HCT116 (cell line): ENCODE results near the gene TBC1D22B. TPM values are rescaled to one million over a fixed set of nuclear protein-coding genes. Genes with fewer than 3 reads are reported as not detected.

ENCODE experiments used
- ATAC-seq: fragments of 200-7000 bp; cut with Tn5 transposase; 2 replicates; pipeline ENCODE4 v1.9.1; 2020; ENCODE audit warnings: mild to moderate bottlenecking, moderate library complexity
- BruUV-seq: library from RNA; stranded (reverse); fragments of 400-500 nt; replicated peaks from 2 replicates; lab custom pipeline; 2021; lab: Mats Ljungman, UMichigan
- CTCF ChIA-PET: fragments of 300-600 bp; sonication (Branson Sonifier 250); formaldehyde crosslinking; loops from one replicate; lab custom pipeline; 2021; ENCODE audit warnings: antibody characterized with exemption; lab: Charles Lee
- POLR2A ChIA-PET: fragments of 300-600, 350-600 bp; sonication (Branson Sonifier 250); formaldehyde crosslinking; loops from one replicate; lab custom pipeline; 2021; ENCODE audit warnings: antibody characterized with exemption; lab: Charles Lee
- RAD21 ChIA-PET, 2 experiments: fragments of 300-600 bp; sonication (Branson Sonifier 250); formaldehyde crosslinking; loops; one replicate each; lab custom pipeline; 2023; ENCODE audit warnings: low total read pairs in 2 of 2; ENCODE audit not compliant: uncharacterized antibody in 2 of 2, unreplicated experiment in 2 of 2, low non-redundant PET in 1 of 2; lab: Charles Lee
- DNase-seq: peaks from one replicate; pipeline ENCODE4 v3.0.0-alpha.2; 2010; ENCODE audit warnings: low read depth, low spot score
- H2AFZ ChIP-seq: fragments of 200-600 bp; shearing (Covaris generic), sonication (generic); 2 replicates; pipeline ENCODE4 v1.6.1; 2017; ENCODE audit warnings: low read depth, mixed run types, mixed read lengths, antibody characterized with exemption, low read length; ENCODE audit not compliant: poor library complexity, severe bottlenecking
- H3K27ac ChIP-seq: 2 replicates; pipeline ENCODE4 v1.5.1; 2012; ENCODE audit warnings: low read depth, low read length
- H3K27me3 ChIP-seq: fragments of 200-600 bp; sonication (generic); 2 replicates; pipeline ENCODE4 v1.6.1; 2016; ENCODE audit warnings: mixed run types, low read length, mixed read lengths; ENCODE audit not compliant: insufficient read depth
- H3K36me3 ChIP-seq, 2 experiments: fragments of 200-500 bp in 1 of 2; fragments of 200-600 bp in 1 of 2; sonication (Bioruptor generic) in 1 of 2; sonication (generic) in 1 of 2; 2 replicates each; pipeline versions ENCODE4 v1.5.1 to v1.6.1; 2014 to 2016; ENCODE audit warnings: low read length in 2 of 2, inconsistent platforms in 1 of 2, mixed read lengths in 1 of 2, mixed run types in 1 of 2; ENCODE audit not compliant: insufficient read depth in 2 of 2, control insufficient read depth in 1 of 2
- H3K4me1 ChIP-seq, 2 experiments: fragments of 200-600 bp in 1 of 2; sonication (generic) in 1 of 2; 2 replicates each; pipeline versions ENCODE4 v1.5.1 to v1.6.1; 2012 to 2017; ENCODE audit warnings: low read length in 2 of 2, inconsistent platforms in 1 of 2, mild to moderate bottlenecking in 1 of 2, mixed read lengths in 1 of 2, mixed run types in 1 of 2, moderate library complexity in 1 of 2; ENCODE audit not compliant: insufficient read depth in 2 of 2, control insufficient read depth in 1 of 2
- H3K4me2 ChIP-seq: fragments of 200-600 bp; sonication (generic); 2 replicates; pipeline ENCODE4 v1.6.1; 2017; ENCODE audit warnings: mixed run types, low read length, mixed read lengths
- H3K4me3 ChIP-seq, 2 experiments: fragments of 200-600 bp in 1 of 2; sonication (generic) in 1 of 2; replicated peaks in 1 of 2; 2 replicates each; pipeline ENCODE4 v1.5.1; 2011 to 2016; ENCODE audit warnings: low read length in 2 of 2, control low read depth in 1 of 2, low read depth in 1 of 2, mild to moderate bottlenecking in 1 of 2, mixed read lengths in 1 of 2, mixed run types in 1 of 2
- H3K79me2 ChIP-seq: fragments of 200-600 bp; sonication (generic); 2 replicates; pipeline ENCODE4 v1.6.1; 2017; ENCODE audit warnings: mild to moderate bottlenecking, mixed run types, low read length, moderate library complexity, mixed read lengths; ENCODE audit not compliant: insufficient read depth
- H3K9ac ChIP-seq: fragments of 200-600 bp; sonication (generic); 2 replicates; pipeline ENCODE4 v1.6.1; 2016; ENCODE audit warnings: low read length, mixed read lengths
- H3K9me2 ChIP-seq: fragments of 200-600 bp; sonication (generic), shearing (Covaris generic); 2 replicates; pipeline ENCODE4 v1.6.1; 2017; ENCODE audit warnings: mixed run types, mild to moderate bottlenecking, moderate library complexity; ENCODE audit not compliant: insufficient read depth
- H3K9me3 ChIP-seq, 2 experiments: fragments of 200-500 bp in 1 of 2; fragments of 200-600 bp in 1 of 2; sonication (Bioruptor generic) in 1 of 2; sonication (generic) in 1 of 2; 2 replicates each; pipeline ENCODE4 v1.6.1; 2014 to 2017; ENCODE audit warnings: low read length in 2 of 2, mixed read lengths in 2 of 2, inconsistent platforms in 1 of 2, low read depth in 1 of 2, mild to moderate bottlenecking in 1 of 2, mixed run types in 1 of 2, moderate library complexity in 1 of 2; ENCODE audit not compliant: control insufficient read depth in 1 of 2, insufficient read depth in 1 of 2
- H4K20me1 ChIP-seq: fragments of 200-600 bp; sonication (generic), shearing (Covaris generic); 2 replicates; pipeline ENCODE4 v1.6.1; 2017; ENCODE audit warnings: mixed run types, mild to moderate bottlenecking, moderate library complexity; ENCODE audit not compliant: insufficient read depth
- JUND ChIP-seq: IDR thresholded peaks from 2 replicates; pipeline ENCODE4 v1.6.1; 2012
- POLR2AphosphoS5 ChIP-seq: IDR thresholded peaks from 2 replicates; pipeline ENCODE4 v1.6.1; 2011; ENCODE audit warnings: mild to moderate bottlenecking, low read depth, low read length, moderate library complexity
- RAD21 ChIP-seq: IDR thresholded peaks from 2 replicates; pipeline ENCODE4 v1.6.1; 2012; ENCODE audit warnings: low read depth, mild to moderate bottlenecking
- SP1 ChIP-seq: IDR thresholded peaks from 2 replicates; pipeline ENCODE4 v1.6.1; 2012; ENCODE audit warnings: low read depth
- ZFX ChIP-seq: fragments of 450-650 bp; IDR thresholded peaks from 2 replicates; pipeline ENCODE4 v1.6.1; 2017
- ZNF274 ChIP-seq: fragments of 200-500 bp; sonication (Bioruptor generic); IDR thresholded peaks from 2 replicates; pipeline ENCODE4 v1.6.1; 2014; ENCODE audit warnings: mild to moderate bottlenecking, low read depth, low read length, inconsistent platforms
- intact Hi-C: fragments of 100-400 bp; cut with micrococcal nuclease; formaldehyde crosslinking; loops from 2 replicates; pipeline ENCODE4 v1.10.0; 2022
- total RNA-seq: library from RNA; stranded (reverse); gene quantifications from one replicate; pipeline ENCODE4 v1.2.1, GENCODE V29; 2021; ENCODE audit not compliant: unreplicated experiment
- TF ChIP-seq, protein P1 (sequence below), 3 experiments: fragments of 200-600 bp in 1 of 3; sonication (generic) in 1 of 3; IDR thresholded peaks in 2 of 3; conservative IDR thresholded peaks in 1 of 3; 2 replicates each; pipeline ENCODE4 v1.5.1; 2012 to 2017; ENCODE audit warnings: low read depth in 2 of 3, low read length in 2 of 3, antibody characterized with exemption in 1 of 3, borderline replicate concordance in 1 of 3, control low read depth in 1 of 3, mild to moderate bottlenecking in 1 of 3, mixed read lengths in 1 of 3, mixed run types in 1 of 3, moderate library complexity in 1 of 3; ENCODE audit not compliant: insufficient read depth in 1 of 3
- TF ChIP-seq, protein P2 (sequence below): IDR thresholded peaks from 2 replicates; pipeline ENCODE4 v1.6.1; 2012; ENCODE audit warnings: low read depth

Gene TBC1D22B
- total RNA-seq, 1 experiment from 2014 or later, result 9.1 TPM

DNA sequence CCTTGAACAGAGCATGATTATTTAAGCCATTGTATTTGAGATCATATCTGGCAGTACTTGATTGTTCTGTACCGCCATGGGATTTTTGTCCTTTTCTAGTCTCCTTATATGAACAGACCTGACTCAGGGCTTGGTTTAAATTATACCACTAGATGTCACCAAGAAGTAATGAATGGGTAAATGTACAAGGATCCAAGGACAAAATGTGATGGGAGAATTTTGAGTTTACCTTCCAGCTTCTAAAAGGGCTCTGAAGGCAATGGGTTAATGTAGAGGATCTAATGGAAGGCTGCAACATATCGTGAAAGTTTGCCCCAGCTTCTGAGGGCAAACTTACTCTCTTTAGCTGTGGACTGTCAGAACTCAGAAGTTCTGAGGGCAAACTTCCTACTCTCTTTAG lies 108.2 kb downstream of the TBC1D22B start:
- no peak overlapping the region for H2AFZ ChIP-seq
- no peaks in the 10 kb centered on the region for H3K9me2 ChIP-seq
- H3K36me3 ChIP-seq, result peaks cover 12 to 38% of the 10 kb centered on the region in 2 experiments; a peak in 3 of 4 replicates
- TF ChIP-seq, protein P1, sequence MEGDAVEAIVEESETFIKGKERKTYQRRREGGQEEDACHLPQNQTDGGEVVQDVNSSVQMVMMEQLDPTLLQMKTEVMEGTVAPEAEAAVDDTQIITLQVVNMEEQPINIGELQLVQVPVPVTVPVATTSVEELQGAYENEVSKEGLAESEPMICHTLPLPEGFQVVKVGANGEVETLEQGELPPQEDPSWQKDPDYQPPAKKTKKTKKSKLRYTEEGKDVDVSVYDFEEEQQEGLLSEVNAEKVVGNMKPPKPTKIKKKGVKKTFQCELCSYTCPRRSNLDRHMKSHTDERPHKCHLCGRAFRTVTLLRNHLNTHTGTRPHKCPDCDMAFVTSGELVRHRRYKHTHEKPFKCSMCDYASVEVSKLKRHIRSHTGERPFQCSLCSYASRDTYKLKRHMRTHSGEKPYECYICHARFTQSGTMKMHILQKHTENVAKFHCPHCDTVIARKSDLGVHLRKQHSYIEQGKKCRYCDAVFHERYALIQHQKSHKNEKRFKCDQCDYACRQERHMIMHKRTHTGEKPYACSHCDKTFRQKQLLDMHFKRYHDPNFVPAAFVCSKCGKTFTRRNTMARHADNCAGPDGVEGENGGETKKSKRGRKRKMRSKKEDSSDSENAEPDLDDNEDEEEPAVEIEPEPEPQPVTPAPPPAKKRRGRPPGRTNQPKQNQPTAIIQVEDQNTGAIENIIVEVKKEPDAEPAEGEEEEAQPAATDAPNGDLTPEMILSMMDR (IDR thresholded peaks at IDR 0.05 in 2 of 3, conservative IDR thresholded peaks at IDR 0.05 in 1 of 3; ENCODE audit: borderline replicate concordance in 1 of 3, insufficient read depth in 1 of 3, low read depth in 2 of 3, low read length in 2 of 3), result peak in 1 of 3 experiments; percentile 20; a peak in 1 of 6 replicates
- TF ChIP-seq JUND (no peak), RAD21 (peak; percentile 46)
- TF ChIP-seq, all 23 proteins: peak for 2
- Histone ChIP-seq H3K4me1 (no peaks in the 10 kb centered on the region), H3K4me3 (no peak overlapping the region), H3K27me3 (no peaks in the 10 kb centered on the region), H3K9me3 (no peaks in the 10 kb centered on the region), H3K27ac (no peak overlapping the region), H3K4me2 (no peak overlapping the region), H3K79me2 (peaks cover 23% of the 10 kb centered on the region; the same call in 1 of the 2 replicates), H3K9ac (no peak overlapping the region), H4K20me1 (peaks cover 6% of the 10 kb centered on the region; the same call in 1 of the 2 replicates)
- intact Hi-C loops, result no loop called here
- no TSS peak for BruUV-seq
- DNase-seq (no peak), ATAC-seq (peak; percentile 50; the same call in 1 of the 2 replicates)
- POLR2A ChIA-PET, result no interaction called here
- RAD21 ChIA-PET, result no interaction called here
- CTCF ChIA-PET, result no interaction called here

DNA sequence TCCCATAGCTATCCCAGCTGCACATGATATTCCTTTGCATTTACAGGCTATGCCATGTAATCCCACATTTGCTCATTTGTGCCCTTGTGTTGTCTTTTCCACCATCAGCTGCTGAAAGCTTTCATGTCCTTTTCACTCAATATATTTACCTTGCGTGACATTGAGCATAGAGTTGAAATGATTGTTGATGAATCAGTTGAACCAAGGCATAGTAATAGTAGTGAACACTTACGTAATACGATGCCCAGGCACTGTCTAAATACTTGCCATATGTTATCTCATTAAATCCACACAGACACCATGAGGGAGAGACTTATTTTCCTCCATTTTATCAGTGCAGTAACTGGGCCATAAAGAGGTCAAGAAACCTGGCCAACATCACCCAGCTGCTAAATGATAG lies 109.3 kb downstream of the TBC1D22B start:
- H3K4me1 ChIP-seq, result no peaks in the 10 kb centered on the region
- no peaks in the 10 kb centered on the region for H3K27me3 ChIP-seq
- H3K9ac ChIP-seq, result no peak overlapping the region
- DNase-seq, result no peak
- H3K36me3 ChIP-seq, result peaks cover 19 to 33% of the 10 kb centered on the region in 2 experiments; a peak in 3 of 4 replicates
- H3K4me3 ChIP-seq, result no peak overlapping the region
- peaks cover 23% of the 10 kb centered on the region; the same call in 1 of the 2 replicates for H3K79me2 ChIP-seq
- RAD21 ChIA-PET, result interaction anchor here in 1 of 2 experiments (0.6 kb wide), 1 partner anchor 331 kb away, joined by 6 read pairs; the partner anchor contains the start of gene MDGA1
- TF ChIP-seq SP1 (no peak), POLR2AphosphoS5 (no peak), ZNF274 (no peak), JUND (no peak), ZFX (no peak)
- TF ChIP-seq, protein P2, sequence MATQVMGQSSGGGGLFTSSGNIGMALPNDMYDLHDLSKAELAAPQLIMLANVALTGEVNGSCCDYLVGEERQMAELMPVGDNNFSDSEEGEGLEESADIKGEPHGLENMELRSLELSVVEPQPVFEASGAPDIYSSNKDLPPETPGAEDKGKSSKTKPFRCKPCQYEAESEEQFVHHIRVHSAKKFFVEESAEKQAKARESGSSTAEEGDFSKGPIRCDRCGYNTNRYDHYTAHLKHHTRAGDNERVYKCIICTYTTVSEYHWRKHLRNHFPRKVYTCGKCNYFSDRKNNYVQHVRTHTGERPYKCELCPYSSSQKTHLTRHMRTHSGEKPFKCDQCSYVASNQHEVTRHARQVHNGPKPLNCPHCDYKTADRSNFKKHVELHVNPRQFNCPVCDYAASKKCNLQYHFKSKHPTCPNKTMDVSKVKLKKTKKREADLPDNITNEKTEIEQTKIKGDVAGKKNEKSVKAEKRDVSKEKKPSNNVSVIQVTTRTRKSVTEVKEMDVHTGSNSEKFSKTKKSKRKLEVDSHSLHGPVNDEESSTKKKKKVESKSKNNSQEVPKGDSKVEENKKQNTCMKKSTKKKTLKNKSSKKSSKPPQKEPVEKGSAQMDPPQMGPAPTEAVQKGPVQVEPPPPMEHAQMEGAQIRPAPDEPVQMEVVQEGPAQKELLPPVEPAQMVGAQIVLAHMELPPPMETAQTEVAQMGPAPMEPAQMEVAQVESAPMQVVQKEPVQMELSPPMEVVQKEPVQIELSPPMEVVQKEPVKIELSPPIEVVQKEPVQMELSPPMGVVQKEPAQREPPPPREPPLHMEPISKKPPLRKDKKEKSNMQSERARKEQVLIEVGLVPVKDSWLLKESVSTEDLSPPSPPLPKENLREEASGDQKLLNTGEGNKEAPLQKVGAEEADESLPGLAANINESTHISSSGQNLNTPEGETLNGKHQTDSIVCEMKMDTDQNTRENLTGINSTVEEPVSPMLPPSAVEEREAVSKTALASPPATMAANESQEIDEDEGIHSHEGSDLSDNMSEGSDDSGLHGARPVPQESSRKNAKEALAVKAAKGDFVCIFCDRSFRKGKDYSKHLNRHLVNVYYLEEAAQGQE, result no peak
- no peak overlapping the region for H3K4me2 ChIP-seq
- intact Hi-C loops, result no loop called here
- no peak for ATAC-seq
- H4K20me1 ChIP-seq, result peaks cover 6% of the 10 kb centered on the region; the same call in 1 of the 2 replicates
- CTCF ChIA-PET, result no interaction called here
- H3K9me3 ChIP-seq, result no peaks in the 10 kb centered on the region
- POLR2A ChIA-PET, result no interaction called here
- no peak overlapping the region for H3K27ac ChIP-seq
- BruUV-seq, result no TSS peak
- H3K9me2 ChIP-seq, result no peaks in the 10 kb centered on the region
- no peak overlapping the region for H2AFZ ChIP-seq
